H9 (cell line): Measurements from ENCODE around the gene LRRN3. TPM values are rescaled to one million over a fixed set of nuclear protein-coding genes. Genes with fewer than 3 reads are reported as not detected.

Experiments
- DNase-seq: peaks from one replicate; pipeline ENCODE4 v3.0.0-alpha.2; 2017
- H2AFZ ChIP-seq: one replicate; pipeline ENCODE4 v1.6.1; 2013; ENCODE audit warnings: mild to moderate bottlenecking, low read length, control low read depth, moderate library complexity
- H2AK5ac ChIP-seq: 2 replicates; pipeline ENCODE4 v1.6.1; 2013; ENCODE audit warnings: low read length, control low read depth, mixed read lengths; ENCODE audit not compliant: insufficient read length
- H2BK120ac ChIP-seq: one replicate; pipeline ENCODE4 v1.6.1; 2013; ENCODE audit warnings: low read depth, mild to moderate bottlenecking, low read length, control low read depth, inconsistent platforms; ENCODE audit not compliant: poor library complexity, severe bottlenecking
- H2BK12ac ChIP-seq: 2 replicates; pipeline ENCODE4 v1.6.1; 2013; ENCODE audit warnings: low read length, control low read depth, mixed read lengths, low read depth; ENCODE audit not compliant: insufficient read length
- H2BK15ac ChIP-seq: 2 replicates; pipeline ENCODE4 v1.6.1; 2013; ENCODE audit warnings: low read depth, low read length, control low read depth
- H2BK20ac ChIP-seq: one replicate; pipeline ENCODE4 v1.6.1; 2013; ENCODE audit warnings: low read depth, mild to moderate bottlenecking, low read length, control low read depth, inconsistent platforms; ENCODE audit not compliant: poor library complexity, severe bottlenecking
- H2BK5ac ChIP-seq: 2 replicates; pipeline ENCODE4 v1.6.1; 2013; ENCODE audit warnings: low read length, control low read depth, mixed read lengths; ENCODE audit not compliant: insufficient read length
- H3K14ac ChIP-seq: 2 replicates; pipeline ENCODE4 v1.6.1; 2013; ENCODE audit warnings: low read length, control low read depth; ENCODE audit not compliant: insufficient read depth
- H3K18ac ChIP-seq: 2 replicates; pipeline ENCODE4 v1.6.1; 2013; ENCODE audit warnings: low read depth, mild to moderate bottlenecking, mixed read lengths, low read length, control low read depth; ENCODE audit not compliant: insufficient read length
- H3K23ac ChIP-seq: 2 replicates; pipeline ENCODE4 v1.6.1; 2013; ENCODE audit warnings: low read length, control low read depth, mixed read lengths, low read depth; ENCODE audit not compliant: insufficient read length
- H3K23me2 ChIP-seq: 2 replicates; pipeline ENCODE4 v1.6.1; 2013; ENCODE audit warnings: low read depth, mild to moderate bottlenecking, mixed read lengths, low read length, control low read depth; ENCODE audit not compliant: insufficient read length, poor library complexity, severe bottlenecking
- H3K27ac ChIP-seq: 2 replicates; pipeline ENCODE4 v1.5.1; 2013; ENCODE audit warnings: low read length, control low read depth, mixed read lengths, low read depth; ENCODE audit not compliant: insufficient read length
- H3K27me3 ChIP-seq: 2 replicates; pipeline ENCODE4 v1.6.1; 2013; ENCODE audit warnings: low read length, control low read depth, inconsistent platforms; ENCODE audit not compliant: insufficient read depth
- H3K4ac ChIP-seq: 2 replicates; pipeline ENCODE4 v1.6.1; 2013; ENCODE audit warnings: low read depth, mild to moderate bottlenecking, control low read depth, inconsistent platforms, low read length, moderate library complexity
- H3K4me1 ChIP-seq: 2 replicates; pipeline ENCODE4 v1.6.1; 2013; ENCODE audit warnings: low read length, control low read depth, inconsistent platforms; ENCODE audit not compliant: insufficient read depth
- H3K4me2 ChIP-seq: 2 replicates; pipeline ENCODE4 v1.6.1; 2013; ENCODE audit warnings: low read length, control low read depth, mixed read lengths; ENCODE audit not compliant: insufficient read length, insufficient read depth
- H3K56ac ChIP-seq: 2 replicates; pipeline ENCODE4 v1.6.1; 2013; ENCODE audit warnings: low read depth, mild to moderate bottlenecking, mixed read lengths, low read length, control low read depth; ENCODE audit not compliant: insufficient read length
- H3K79me1 ChIP-seq: 2 replicates; pipeline ENCODE4 v1.6.1; 2013; ENCODE audit warnings: low read depth, mild to moderate bottlenecking, moderate library complexity, low read length, control low read depth, inconsistent platforms; ENCODE audit not compliant: insufficient read depth, poor library complexity, severe bottlenecking
- H3K79me2 ChIP-seq: 2 replicates; pipeline ENCODE4 v1.6.1; 2013; ENCODE audit warnings: low read length, control low read depth, inconsistent platforms; ENCODE audit not compliant: insufficient read depth
- H3K9ac ChIP-seq: 2 replicates; pipeline ENCODE4 v1.6.1; 2013; ENCODE audit warnings: low read length, control low read depth, mixed read lengths; ENCODE audit not compliant: insufficient read length; ENCODE audit errors: extremely low read depth
- H3K9me3 ChIP-seq: one replicate; pipeline ENCODE4 v1.6.1; 2013; ENCODE audit warnings: low read depth, low read length, inconsistent platforms; ENCODE audit not compliant: control insufficient read depth
- H3T11ph ChIP-seq: one replicate; pipeline ENCODE4 v1.6.1; 2013; ENCODE audit warnings: mild to moderate bottlenecking, low read length, control low read depth, inconsistent platforms
- H4K20me1 ChIP-seq: one replicate; pipeline ENCODE4 v1.6.1; 2013; ENCODE audit not compliant: control insufficient read depth, insufficient read length, insufficient read depth
- H4K5ac ChIP-seq: 2 replicates; pipeline ENCODE4 v1.6.1; 2013; ENCODE audit warnings: low read depth, mild to moderate bottlenecking, mixed read lengths, low read length, control low read depth; ENCODE audit not compliant: insufficient read length
- H4K8ac ChIP-seq: replicated peaks from 2 replicates; pipeline ENCODE4 v1.6.1; 2013; ENCODE audit warnings: low read length, control low read depth, mixed read lengths, low read depth; ENCODE audit not compliant: insufficient read length
- H4K91ac ChIP-seq: 2 replicates; pipeline ENCODE4 v1.6.1; 2013; ENCODE audit warnings: low read depth, mild to moderate bottlenecking, moderate library complexity, mixed read lengths, low read length, control low read depth; ENCODE audit not compliant: insufficient read length
- H3K27ac Mint-ChIP-seq, 3 experiments: 2 replicates in 2 of 3; 3 replicates in 1 of 3; pipeline ENCODE4 v1.8.0; 2020 to 2021; ENCODE audit warnings: mixed read lengths in 3 of 3, mild to moderate bottlenecking in 1 of 3, moderate library complexity in 1 of 3
- H3K27me3 Mint-ChIP-seq: 2 replicates; pipeline ENCODE4 v1.8.0; 2021; ENCODE audit warnings: low read depth, mild to moderate bottlenecking, moderate library complexity, mixed read lengths
- H3K36me3 Mint-ChIP-seq, 3 experiments: 2 replicates in 2 of 3; 3 replicates in 1 of 3; pipeline ENCODE4 v1.8.0; 2020 to 2021; ENCODE audit warnings: low read depth in 3 of 3, mixed read lengths in 3 of 3; ENCODE audit not compliant: insufficient read depth in 1 of 3
- H3K4me1 Mint-ChIP-seq, 2 experiments: 2 replicates each; pipeline ENCODE4 v1.8.0; 2020; ENCODE audit warnings: mixed read lengths in 2 of 2
- H3K4me3 Mint-ChIP-seq, 2 experiments: 2 replicates in 1 of 2; 3 replicates in 1 of 2; pipeline ENCODE4 v1.8.0; 2020 to 2021; ENCODE audit warnings: mild to moderate bottlenecking in 2 of 2, mixed read lengths in 2 of 2, moderate library complexity in 1 of 2
- H3K9me3 Mint-ChIP-seq, 2 experiments: 2 replicates in 1 of 2; 3 replicates in 1 of 2; pipeline ENCODE4 v1.8.0; 2020; ENCODE audit warnings: mild to moderate bottlenecking in 2 of 2, mixed read lengths in 2 of 2, moderate library complexity in 1 of 2
- total RNA-seq: library from RNA; stranded (reverse); gene quantifications from 2 replicates; pipeline ENCODE4 v1.2.1, GENCODE V29; 2021
- TF ChIP-seq, protein P1 (sequence below): fragments of 200-600 bp; sonication (generic); conservative IDR thresholded peaks from 3 replicates; pipeline ENCODE4 v1.8.0; 2021; ENCODE audit warnings: antibody characterized with exemption, mild to moderate bottlenecking

The LRRN3 gene
- total RNA-seq, 1 experiment from 2014 or later: 0.77 TPM

DNA sequence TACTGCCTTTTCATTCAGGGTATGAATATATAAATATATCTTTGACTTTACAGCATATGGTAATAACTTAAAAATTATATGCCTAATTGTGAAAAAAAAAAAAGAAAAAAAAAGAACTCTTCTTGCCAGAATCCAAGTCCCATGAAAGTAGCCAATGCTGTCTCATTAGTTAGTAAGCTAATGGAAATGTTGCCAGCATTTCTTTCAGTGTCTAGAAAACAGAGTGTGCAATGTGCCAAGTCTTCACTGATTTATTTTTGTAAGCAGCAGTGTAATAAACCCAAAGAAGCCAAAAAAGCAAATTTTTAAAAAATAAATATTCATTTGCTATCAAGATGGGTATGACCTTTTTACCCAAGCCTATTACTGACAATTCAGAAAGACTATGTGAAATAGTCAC, 31.1 kb upstream of the LRRN3 start:
- Mint-ChIP-seq H3K27me3 (no peaks in the 10 kb centered on the region), H3K4me3 (no peak overlapping the region), H3K9me3 (peaks cover 28 to 34% of the 10 kb centered on the region in 2 experiments), H3K4me1 (peaks cover 2% of the 10 kb centered on the region in 2 experiments; a peak in 2 of 4 replicates), H3K36me3 (peaks cover 15 to 34% (median 21%) of the 10 kb centered on the region in 3 experiments; a peak in 6 of 7 replicates), H3K27ac (no peak overlapping the region)
- no peak overlapping the region for H2BK20ac ChIP-seq
- no peak overlapping the region for H4K5ac ChIP-seq
- no peak overlapping the region for H3K4me2 ChIP-seq
- H4K91ac ChIP-seq: no peak overlapping the region
- H2AFZ ChIP-seq: no peak overlapping the region
- no peak overlapping the region for H2BK120ac ChIP-seq
- DNase-seq: no peak
- H2BK15ac ChIP-seq: no peak overlapping the region
- H3K79me2 ChIP-seq: no peaks in the 10 kb centered on the region
- no peak overlapping the region for H2BK5ac ChIP-seq
- H3K23ac ChIP-seq: no peak overlapping the region
- H4K20me1 ChIP-seq: no peaks in the 10 kb centered on the region
- no peak overlapping the region for H2AK5ac ChIP-seq
- no peak overlapping the region for H4K8ac ChIP-seq
- H3K27ac ChIP-seq: no peak overlapping the region
- H3K18ac ChIP-seq: no peak overlapping the region
- no peak overlapping the region for H3T11ph ChIP-seq
- peaks cover 4% of the 10 kb centered on the region for H3K9me3 ChIP-seq
- no peak overlapping the region for H2BK12ac ChIP-seq
- no peak overlapping the region for H3K4ac ChIP-seq
- H3K27me3 ChIP-seq: no peaks in the 10 kb centered on the region
- no peak overlapping the region for H3K14ac ChIP-seq
- no peaks in the 10 kb centered on the region for H3K4me1 ChIP-seq
- TF ChIP-seq, protein P1, sequence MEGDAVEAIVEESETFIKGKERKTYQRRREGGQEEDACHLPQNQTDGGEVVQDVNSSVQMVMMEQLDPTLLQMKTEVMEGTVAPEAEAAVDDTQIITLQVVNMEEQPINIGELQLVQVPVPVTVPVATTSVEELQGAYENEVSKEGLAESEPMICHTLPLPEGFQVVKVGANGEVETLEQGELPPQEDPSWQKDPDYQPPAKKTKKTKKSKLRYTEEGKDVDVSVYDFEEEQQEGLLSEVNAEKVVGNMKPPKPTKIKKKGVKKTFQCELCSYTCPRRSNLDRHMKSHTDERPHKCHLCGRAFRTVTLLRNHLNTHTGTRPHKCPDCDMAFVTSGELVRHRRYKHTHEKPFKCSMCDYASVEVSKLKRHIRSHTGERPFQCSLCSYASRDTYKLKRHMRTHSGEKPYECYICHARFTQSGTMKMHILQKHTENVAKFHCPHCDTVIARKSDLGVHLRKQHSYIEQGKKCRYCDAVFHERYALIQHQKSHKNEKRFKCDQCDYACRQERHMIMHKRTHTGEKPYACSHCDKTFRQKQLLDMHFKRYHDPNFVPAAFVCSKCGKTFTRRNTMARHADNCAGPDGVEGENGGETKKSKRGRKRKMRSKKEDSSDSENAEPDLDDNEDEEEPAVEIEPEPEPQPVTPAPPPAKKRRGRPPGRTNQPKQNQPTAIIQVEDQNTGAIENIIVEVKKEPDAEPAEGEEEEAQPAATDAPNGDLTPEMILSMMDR: no peak
- H3K79me1 ChIP-seq: no peaks in the 10 kb centered on the region
- H3K9ac ChIP-seq: no peak overlapping the region
- H3K23me2 ChIP-seq: no peaks in the 10 kb centered on the region
- H3K56ac ChIP-seq: no peak overlapping the region
